SK-N-SH treated with all-trans-retinoic acid at 6 μM for 48 hours (cell line): Measurements from ENCODE around the gene PLPPR5.

Experiments
- BACH2 ChIP-seq: fragments of 250-450 bp; sonication (Bioruptor Pico); IDR thresholded peaks from 2 replicates; pipeline ENCODE4 v1.9.0; 2021; ENCODE audit warnings: mild to moderate bottlenecking, borderline replicate concordance
- CREB5 ChIP-seq: fragments of 250-450 bp; sonication (Bioruptor Pico); IDR thresholded peaks from 2 replicates; pipeline ENCODE4 v1.5.1; 2020; ENCODE audit warnings: low read depth, mild to moderate bottlenecking, moderate library complexity
- CSDC2 ChIP-seq: fragments of 250-450 bp; sonication (Bioruptor Pico); IDR thresholded peaks from 2 replicates; pipeline ENCODE4 v1.5.0; 2020; ENCODE audit warnings: mild to moderate bottlenecking, moderate library complexity
- CSRNP3 ChIP-seq: fragments of 250-450 bp; sonication (Bioruptor Pico); IDR thresholded peaks from 2 replicates; pipeline ENCODE4 v1.5.1; 2021; ENCODE audit warnings: mild to moderate bottlenecking, moderate library complexity
- ESRRG ChIP-seq: fragments of 250-450 bp; sonication (Bioruptor Pico); IDR thresholded peaks from 2 replicates; pipeline ENCODE4 v1.6.1; 2021; ENCODE audit warnings: mild to moderate bottlenecking
- GLIS3 ChIP-seq: fragments of 250-450 bp; sonication (Bioruptor Pico); IDR thresholded peaks from 2 replicates; pipeline ENCODE4 v1.5.0; 2020; ENCODE audit warnings: mild to moderate bottlenecking, moderate library complexity
- OSR1 ChIP-seq: fragments of 250-450 bp; sonication (Bioruptor Pico); IDR thresholded peaks from 2 replicates; pipeline ENCODE4 v1.8.0; 2022; ENCODE audit warnings: moderate library complexity, mild to moderate bottlenecking, inconsistent platforms
- PATZ1 ChIP-seq: fragments of 250-450 bp; sonication (Bioruptor Pico); IDR thresholded peaks from 2 replicates; pipeline ENCODE4 v1.8.0; 2020; ENCODE audit warnings: mild to moderate bottlenecking, moderate library complexity, borderline replicate concordance
- RARB ChIP-seq: fragments of 250-450 bp; sonication (Bioruptor Pico); IDR thresholded peaks from 2 replicates; pipeline ENCODE4 v1.8.0; 2021; ENCODE audit warnings: mild to moderate bottlenecking, moderate library complexity
- TCF4 ChIP-seq: fragments of 250-450 bp; sonication (Bioruptor Pico); IDR thresholded peaks from 2 replicates; pipeline ENCODE4 v1.8.0; 2021; ENCODE audit warnings: mild to moderate bottlenecking, moderate library complexity, borderline replicate concordance
- TOX ChIP-seq: fragments of 250-450 bp; sonication (Bioruptor Pico); IDR thresholded peaks from 2 replicates; pipeline ENCODE4 v1.8.0; 2021; ENCODE audit warnings: mild to moderate bottlenecking, moderate library complexity, borderline replicate concordance
- TSHZ2 ChIP-seq: fragments of 250-450 bp; sonication (Bioruptor Pico); IDR thresholded peaks from 2 replicates; pipeline ENCODE4 v1.5.0; 2020; ENCODE audit warnings: mild to moderate bottlenecking, moderate library complexity
- ZFP30 ChIP-seq: fragments of 450-650 bp; formaldehyde crosslinking; IDR thresholded peaks from 2 replicates; pipeline ENCODE4 v1.5.0; 2022; ENCODE audit warnings: mild to moderate bottlenecking, moderate library complexity
- ZNF565 ChIP-seq: fragments of 450-650 bp; formaldehyde crosslinking; conservative IDR thresholded peaks from 2 replicates; pipeline ENCODE4 v1.5.0; 2020; ENCODE audit warnings: low read depth, mild to moderate bottlenecking, moderate library complexity

- TF ChIP-seq CSRNP3 (CRISPR knock-in tag) = no peak
- no peak for TF ChIP-seq OSR1 (CRISPR knock-in tag)
- no peak for TF ChIP-seq CSDC2 (CRISPR knock-in tag)
- no peak for TF ChIP-seq ESRRG (CRISPR knock-in tag)
- no peak for TF ChIP-seq TSHZ2 (CRISPR knock-in tag)
- TF ChIP-seq PATZ1 (CRISPR knock-in tag) = no peak
- no peak for TF ChIP-seq GLIS3 (CRISPR knock-in tag)
- TF ChIP-seq ZFP30 = no peak
- TF ChIP-seq TOX (CRISPR knock-in tag) = no peak
- peak; percentile 50; the same call in 1 of the 2 replicates for TF ChIP-seq CREB5 (CRISPR knock-in tag)
- TF ChIP-seq RARB (CRISPR knock-in tag) = no peak
- TF ChIP-seq BACH2 (CRISPR knock-in tag) = no peak
- no peak for TF ChIP-seq TCF4 (CRISPR knock-in tag)
- no peak for TF ChIP-seq ZNF565
These were observed 84.1 kb downstream of the PLPPR5 start for GRCh38 chr1:98920441-98921110.
